GM12874 (cell line): Measurements from ENCODE around the gene RAB11FIP4.

Experiments used
- TF ChIP-seq, protein P1 (sequence below): IDR thresholded peaks from 2 replicates; pipeline ENCODE4 v1.5.1; 2011; ENCODE audit warnings: low read depth, mild to moderate bottlenecking, control low read depth, low read length, moderate library complexity; ENCODE audit not compliant: insufficient read depth

RAB11FIP4 gene

DNA sequence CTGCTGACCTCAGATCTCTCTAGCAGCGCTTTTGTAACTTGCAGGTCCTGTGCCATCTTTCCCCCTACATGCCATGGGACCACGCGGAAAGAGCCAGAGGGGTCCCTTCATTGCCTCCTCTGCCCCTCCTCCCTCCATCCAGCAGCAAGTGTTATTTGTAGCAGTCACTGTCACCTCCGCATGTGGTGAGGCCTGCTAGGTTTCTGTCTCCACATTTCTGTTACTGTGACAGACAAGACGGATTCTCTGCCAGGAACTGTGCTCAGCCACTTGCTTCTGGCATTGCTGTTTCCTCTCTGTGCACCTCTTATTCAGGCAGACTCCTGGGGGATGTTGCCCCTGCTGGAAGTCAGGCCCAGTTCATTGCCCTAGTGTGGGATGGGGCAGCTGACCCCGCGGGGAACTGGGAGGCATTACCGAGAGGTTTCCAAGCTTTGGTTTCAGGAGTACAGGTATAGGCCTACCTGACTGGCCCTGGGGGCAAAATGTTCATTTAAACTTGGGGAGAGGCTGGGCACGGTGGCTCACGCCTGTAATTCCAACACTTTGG, 61.2 kb downstream of the RAB11FIP4 start:
- TF ChIP-seq, protein P1, sequence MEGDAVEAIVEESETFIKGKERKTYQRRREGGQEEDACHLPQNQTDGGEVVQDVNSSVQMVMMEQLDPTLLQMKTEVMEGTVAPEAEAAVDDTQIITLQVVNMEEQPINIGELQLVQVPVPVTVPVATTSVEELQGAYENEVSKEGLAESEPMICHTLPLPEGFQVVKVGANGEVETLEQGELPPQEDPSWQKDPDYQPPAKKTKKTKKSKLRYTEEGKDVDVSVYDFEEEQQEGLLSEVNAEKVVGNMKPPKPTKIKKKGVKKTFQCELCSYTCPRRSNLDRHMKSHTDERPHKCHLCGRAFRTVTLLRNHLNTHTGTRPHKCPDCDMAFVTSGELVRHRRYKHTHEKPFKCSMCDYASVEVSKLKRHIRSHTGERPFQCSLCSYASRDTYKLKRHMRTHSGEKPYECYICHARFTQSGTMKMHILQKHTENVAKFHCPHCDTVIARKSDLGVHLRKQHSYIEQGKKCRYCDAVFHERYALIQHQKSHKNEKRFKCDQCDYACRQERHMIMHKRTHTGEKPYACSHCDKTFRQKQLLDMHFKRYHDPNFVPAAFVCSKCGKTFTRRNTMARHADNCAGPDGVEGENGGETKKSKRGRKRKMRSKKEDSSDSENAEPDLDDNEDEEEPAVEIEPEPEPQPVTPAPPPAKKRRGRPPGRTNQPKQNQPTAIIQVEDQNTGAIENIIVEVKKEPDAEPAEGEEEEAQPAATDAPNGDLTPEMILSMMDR = no peak

- TF ChIP-seq, protein P1 = no peak
Measured at GRCh38 chr17:31453896-31454295, 62.4 kb downstream of the RAB11FIP4 start.

DNA sequence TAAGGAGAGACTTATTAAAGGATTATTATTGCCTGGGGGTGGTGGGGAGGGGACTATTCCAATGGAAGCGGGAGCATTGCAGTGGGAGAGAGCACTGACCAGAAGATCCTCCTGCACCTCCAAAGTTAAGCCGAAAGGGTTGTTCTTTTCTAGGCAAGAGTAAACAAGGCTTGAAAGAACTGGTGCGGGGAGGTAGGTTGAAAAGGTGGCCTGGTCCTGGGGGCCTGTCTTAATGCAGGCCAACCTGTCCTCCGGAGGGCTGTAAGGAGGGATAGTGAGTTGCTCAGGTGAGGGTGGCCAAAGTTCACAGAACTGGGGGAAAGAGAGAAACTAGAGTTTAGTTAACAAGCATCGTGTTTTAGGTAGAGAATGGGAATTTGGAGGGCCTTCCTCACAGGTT, 65.3 kb downstream of the RAB11FIP4 start:
- TF ChIP-seq, protein P1 = no peak

GRCh38 chr17:31457391-31458234, 66.1 kb downstream of the RAB11FIP4 start:
- TF ChIP-seq, protein P1 = no peak

DNA sequence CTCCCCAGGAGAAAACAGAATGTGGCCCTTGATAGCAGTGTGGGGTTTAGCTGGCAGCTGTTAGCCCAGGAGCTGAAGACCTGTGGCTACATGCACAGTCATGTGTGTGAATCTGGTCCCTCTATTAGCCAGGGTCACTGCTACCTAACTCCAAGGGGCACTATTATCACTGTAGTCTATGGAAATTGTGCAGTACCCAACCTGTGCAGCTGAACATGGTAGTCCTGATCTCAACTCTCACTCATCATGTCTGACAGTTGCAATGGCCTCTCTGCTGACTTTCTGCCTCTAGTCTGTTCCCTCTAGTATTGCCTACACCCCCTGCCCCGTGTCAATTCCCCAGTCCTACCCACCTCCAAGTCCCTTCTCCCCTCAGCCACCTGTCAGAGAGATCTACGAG, 67.4 kb downstream of the RAB11FIP4 start:
- TF ChIP-seq, protein P1 = no peak

GRCh38 chr17:31459716-31460115, 68.2 kb downstream of the RAB11FIP4 start:
- TF ChIP-seq, protein P1 = no peak

- TF ChIP-seq, protein P1 = no peak
Measured at GRCh38 chr17:31460226-31460721, 68.8 kb downstream of the RAB11FIP4 start.
